GM12801 (cell line): Measurements from ENCODE around the gene CMTM7.

ENCODE experiments used
- CTCF ChIP-seq: IDR thresholded peaks from one replicate; pipeline ENCODE4 v1.5.1; 2011; ENCODE audit warnings: control low read depth; ENCODE audit not compliant: insufficient read length; ENCODE audit errors: extremely low read depth

Gene CMTM7

GRCh38 chr3:32359766-32360492 is 31.7 kb upstream of the CMTM7 start:
- TF ChIP-seq CTCF = no peak

- no peak for TF ChIP-seq CTCF
Measured at GRCh38 chr3:32360493-32360827, 31.2 kb upstream of the CMTM7 start.

GRCh38 chr3:32366638-32367397 is 24.8 kb upstream of the CMTM7 start:
- TF ChIP-seq CTCF = no peak

- TF ChIP-seq CTCF = no peak
Measured at GRCh38 chr3:32367442-32367841, 24.2 kb upstream of the CMTM7 start.

- no peak for TF ChIP-seq CTCF
Measured at GRCh38 chr3:32371461-32372212, 20.0 kb upstream of the CMTM7 start.

GRCh38 chr3:32372213-32372490 is 19.5 kb upstream of the CMTM7 start:
- no peak for TF ChIP-seq CTCF

GRCh38 chr3:32373276-32373675 is 18.4 kb upstream of the CMTM7 start:
- no peak for TF ChIP-seq CTCF
